Mesendoderm (in vitro differentiated cells): ENCODE data around the gene RBBP4. TPM values are rescaled to one million over a fixed set of nuclear protein-coding genes. Genes with fewer than 3 reads are reported as not detected.

Experiments used
- DNase-seq: peaks from one replicate; pipeline ENCODE4 v3.0.0; 2013
- H2AK5ac ChIP-seq: 2 replicates; pipeline ENCODE4 v1.6.1; 2013; ENCODE audit warnings: low read length, inconsistent platforms
- H2BK120ac ChIP-seq: 2 replicates; pipeline ENCODE4 v1.6.1; 2013; ENCODE audit warnings: low read depth, mild to moderate bottlenecking, low read length, moderate library complexity, mixed read lengths
- H2BK15ac ChIP-seq: replicated peaks from 2 replicates; pipeline ENCODE4 v1.6.1; 2013; ENCODE audit warnings: low read depth, mild to moderate bottlenecking, moderate library complexity
- H2BK5ac ChIP-seq: 2 replicates; pipeline ENCODE4 v1.6.1; 2013; ENCODE audit warnings: low read length, inconsistent platforms
- H3K18ac ChIP-seq: 2 replicates; pipeline ENCODE4 v1.6.1; 2013; ENCODE audit warnings: mild to moderate bottlenecking, low read length, mixed read lengths
- H3K23ac ChIP-seq: one replicate; pipeline ENCODE4 v1.6.1; 2013; ENCODE audit warnings: low read length
- H3K27ac ChIP-seq: 2 replicates; pipeline ENCODE4 v1.5.1; 2013; ENCODE audit warnings: low read depth, mild to moderate bottlenecking, inconsistent platforms, low read length, moderate library complexity
- H3K27me3 ChIP-seq: 2 replicates; pipeline ENCODE4 v1.6.1; 2013; ENCODE audit warnings: low read length, control low read depth, mild to moderate bottlenecking, inconsistent platforms; ENCODE audit not compliant: insufficient read depth, poor library complexity
- H3K36me3 ChIP-seq: 2 replicates; pipeline ENCODE4 v1.6.1; 2013; ENCODE audit warnings: low read length, inconsistent platforms; ENCODE audit not compliant: control insufficient read depth, insufficient read depth
- H3K4ac ChIP-seq: one replicate; pipeline ENCODE4 v1.6.1; 2013; ENCODE audit warnings: low read depth, mild to moderate bottlenecking, low read length, moderate library complexity
- H3K4me1 ChIP-seq: 2 replicates; pipeline ENCODE4 v1.6.1; 2013; ENCODE audit warnings: low read depth, low read length, inconsistent platforms; ENCODE audit not compliant: control insufficient read depth
- H3K4me2 ChIP-seq: 2 replicates; pipeline ENCODE4 v1.6.1; 2013; ENCODE audit warnings: low read length
- H3K4me3 ChIP-seq: 2 replicates; pipeline ENCODE4 v1.5.1; 2013; ENCODE audit warnings: mild to moderate bottlenecking, low read length
- H3K56ac ChIP-seq: one replicate; pipeline ENCODE4 v1.6.1; 2013; ENCODE audit warnings: low read length
- H3K79me1 ChIP-seq: 2 replicates; pipeline ENCODE4 v1.6.1; 2013; ENCODE audit warnings: low read length, inconsistent platforms
- H3K79me2 ChIP-seq: 2 replicates; pipeline ENCODE4 v1.6.1; 2013; ENCODE audit warnings: mild to moderate bottlenecking, low read length; ENCODE audit not compliant: control insufficient read depth, insufficient read depth
- H3K9ac ChIP-seq: 2 replicates; pipeline ENCODE4 v1.6.1; 2013; ENCODE audit warnings: low read length, inconsistent platforms
- H4K5ac ChIP-seq: one replicate; pipeline ENCODE4 v1.6.1; 2013; ENCODE audit warnings: low read length
- H4K8ac ChIP-seq: one replicate; pipeline ENCODE4 v1.6.1; 2013; ENCODE audit warnings: low read depth, mild to moderate bottlenecking, control low read depth, low read length, moderate library complexity
- WGBS: extraction: QIAGEN DNeasy Blood & Tissue Kit; methylation state at CpG from one replicate; pipeline ENCODE4 v1.1.7; 2013; ENCODE audit warnings: low lambda C conversion rate, missing lambda C conversion rate; ENCODE audit not compliant: insufficient coverage; ENCODE audit errors: extremely low coverage; 5-methylcytosine and 5-hydroxymethylcytosine counted together
- small RNA-seq: library from polyadenylated mRNA; stranded (forward); fragments of <200 nt; extraction: miRNeasy Mini kit (QIAGEN cat#:217004); gene quantifications from one replicate; pipeline ENCODE3, GENCODE V24; 2013; ENCODE audit not compliant: insufficient read depth

The RBBP4 gene

DNA sequence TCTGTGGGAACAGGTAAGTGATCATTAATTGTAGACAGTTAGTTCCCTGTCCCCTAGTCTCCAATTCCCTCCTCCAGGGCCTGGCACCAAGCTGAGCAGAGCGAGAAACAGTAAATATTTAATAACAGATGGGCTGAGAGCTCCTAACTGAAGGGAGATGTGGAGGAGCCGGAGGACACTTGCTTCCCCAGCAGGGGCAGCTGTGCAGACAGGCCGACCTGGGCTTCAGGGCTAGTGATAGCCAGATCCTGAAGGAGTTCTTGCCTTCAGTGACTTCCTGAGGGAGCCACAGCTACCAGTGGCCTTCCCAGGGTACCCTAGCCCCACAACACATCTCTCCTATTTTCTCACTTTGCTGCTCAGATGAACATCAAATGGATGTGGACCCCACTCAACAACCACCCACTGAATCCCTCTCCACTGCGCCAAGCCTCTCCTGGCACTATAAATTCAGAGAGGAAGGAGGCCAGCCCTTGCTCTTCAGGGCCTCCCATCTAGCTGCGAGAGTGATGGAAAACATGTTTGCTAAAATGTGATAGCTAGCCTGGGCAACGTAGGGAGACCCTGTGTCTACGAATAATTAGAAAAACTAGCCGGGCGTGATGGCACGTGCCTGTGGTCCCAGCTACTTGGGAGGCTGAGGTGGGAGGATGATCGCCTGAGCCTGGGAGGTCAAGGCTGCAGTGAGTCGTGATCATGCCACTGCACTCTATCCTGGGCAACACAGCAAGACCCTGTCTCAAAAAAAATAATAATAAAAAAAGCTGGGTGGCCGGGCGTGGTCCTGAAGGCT lies 78.4 kb downstream of the RBBP4 start:
- Histone ChIP-seq H3K36me3 (no peaks in the 10 kb centered on the region), H3K56ac (peak overlapping the region; percentile 25), H3K4me2 (no peak overlapping the region), H4K8ac (no peak overlapping the region), H2BK120ac (no peak overlapping the region), H3K23ac (no peak overlapping the region), H3K4me1 (peaks cover 7% of the 10 kb centered on the region), H3K79me1 (no peaks in the 10 kb centered on the region), H3K4me3 (no peak overlapping the region), H3K27ac (no peak overlapping the region), H3K4ac (no peak overlapping the region), H2BK5ac (no peak overlapping the region), H2BK15ac (no peak overlapping the region), H4K5ac (no peak overlapping the region), H2AK5ac (no peak overlapping the region), H3K18ac (no peak overlapping the region), H3K27me3 (no peaks in the 10 kb centered on the region), H3K9ac (no peak overlapping the region), H3K79me2 (no peaks in the 10 kb centered on the region)
- no CpG with 5 or more reads among the region's 14 CpGs for WGBS
- DNase-seq, result no peak

DNA sequence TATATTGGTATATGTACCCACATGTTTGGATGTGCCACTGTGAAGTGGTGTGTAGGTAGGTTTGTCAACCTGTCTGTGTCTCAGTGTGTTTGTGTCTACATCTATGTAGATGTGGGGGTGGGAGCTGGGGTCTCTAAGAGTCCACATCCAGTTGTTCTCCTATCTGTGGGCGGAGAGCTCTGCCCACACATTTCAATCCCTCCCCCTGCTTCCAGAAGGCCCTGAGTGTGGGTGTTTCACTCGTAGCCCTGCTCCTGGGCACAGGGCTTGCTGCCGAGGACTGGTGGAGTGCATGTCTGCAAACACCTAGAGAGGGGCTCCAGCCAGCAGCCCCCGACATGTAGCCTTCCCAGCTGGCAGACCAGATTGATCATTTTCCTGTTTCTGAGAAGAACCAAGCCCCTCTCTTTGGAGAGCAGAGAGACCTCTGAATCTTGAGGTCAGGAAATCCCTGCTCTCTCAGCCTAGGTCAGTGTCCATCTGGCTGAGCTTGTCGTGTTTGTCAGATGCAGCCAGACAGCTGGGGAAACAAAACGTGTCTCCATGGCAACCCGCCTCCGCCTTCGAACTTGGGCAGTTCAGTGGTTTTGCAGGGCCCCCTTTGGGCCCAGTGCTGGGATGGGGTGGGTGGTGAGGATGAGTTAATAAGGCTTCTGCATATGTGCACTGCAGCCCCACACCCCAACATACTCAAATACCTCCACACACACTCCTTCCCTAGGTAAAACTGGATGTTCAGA lies 82.7 kb downstream of the RBBP4 start:
- Histone ChIP-seq H3K9ac (no peak overlapping the region), H3K27me3 (no peaks in the 10 kb centered on the region), H3K4me2 (no peak overlapping the region), H4K8ac (no peak overlapping the region), H2BK120ac (no peak overlapping the region), H3K56ac (peak overlapping the region; percentile 3), H2AK5ac (no peak overlapping the region), H3K79me2 (no peaks in the 10 kb centered on the region), H3K36me3 (no peaks in the 10 kb centered on the region), H3K79me1 (no peaks in the 10 kb centered on the region), H3K23ac (no peak overlapping the region), H2BK15ac (no peak overlapping the region), H2BK5ac (no peak overlapping the region), H4K5ac (no peak overlapping the region), H3K27ac (no peak overlapping the region), H3K4ac (no peak overlapping the region), H3K4me1 (peaks cover 8% of the 10 kb centered on the region), H3K4me3 (no peak overlapping the region), H3K18ac (no peak overlapping the region)
- peak; percentile 74 for DNase-seq
- WGBS, result no CpG with 5 or more reads among the region's 9 CpGs

Small RNA genes within 50 kb of the gene (small RNA-seq; reads per million reads assigned to genes)
- gene RF00019, result not detected
